Erythroblast (primary cell): ENCODE data around the gene GPR137.

ENCODE experiments used
- DNase-seq, 2 experiments: peaks; one replicate each; lab custom pipeline; 2025; lab: John Stamatoyannopoulos, UW
- GATA1 ChIP-seq: IDR thresholded peaks from 2 replicates; pipeline ENCODE4 v1.6.1; 2011; ENCODE audit warnings: low read depth, mild to moderate bottlenecking, control low read depth, low read length, moderate library complexity
- POLR2A ChIP-seq: IDR thresholded peaks from 2 replicates; pipeline ENCODE4 v1.6.1; 2011; ENCODE audit warnings: mild to moderate bottlenecking, low read length

The GPR137 gene

GRCh38 chr11:64324692-64325469 lies 39.2 kb downstream of the GPR137 start:
- no peak for TF ChIP-seq POLR2A
- no peak for TF ChIP-seq GATA1
- no peak for DNase-seq

- no peak for DNase-seq
- no peak for TF ChIP-seq POLR2A
- TF ChIP-seq GATA1, result no peak
Observed at GRCh38 chr11:64327375-64327774, 41.7 kb downstream of the GPR137 start.

DNA sequence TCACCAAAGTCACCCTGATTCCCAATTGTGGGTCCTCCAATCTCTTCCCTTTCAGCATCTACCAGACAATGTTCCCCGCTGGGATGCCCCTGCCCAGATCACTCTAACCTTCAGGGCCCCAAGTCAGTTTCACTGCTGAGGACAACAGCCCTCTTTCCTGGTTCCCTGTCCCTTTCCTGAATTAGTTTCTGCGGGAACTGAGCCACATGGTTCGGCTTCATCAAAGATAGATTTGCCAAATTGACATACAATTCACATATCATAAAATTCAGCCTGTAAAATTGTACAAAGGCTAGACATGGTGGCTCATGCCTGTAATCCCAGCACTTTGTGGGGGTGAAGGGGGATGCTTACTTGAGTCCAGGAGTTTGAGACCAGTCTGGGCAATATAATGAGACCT lies 42.3 kb downstream of the GPR137 start:
- no peak for DNase-seq
- TF ChIP-seq POLR2A, result no peak
- TF ChIP-seq GATA1, result no peak

DNA sequence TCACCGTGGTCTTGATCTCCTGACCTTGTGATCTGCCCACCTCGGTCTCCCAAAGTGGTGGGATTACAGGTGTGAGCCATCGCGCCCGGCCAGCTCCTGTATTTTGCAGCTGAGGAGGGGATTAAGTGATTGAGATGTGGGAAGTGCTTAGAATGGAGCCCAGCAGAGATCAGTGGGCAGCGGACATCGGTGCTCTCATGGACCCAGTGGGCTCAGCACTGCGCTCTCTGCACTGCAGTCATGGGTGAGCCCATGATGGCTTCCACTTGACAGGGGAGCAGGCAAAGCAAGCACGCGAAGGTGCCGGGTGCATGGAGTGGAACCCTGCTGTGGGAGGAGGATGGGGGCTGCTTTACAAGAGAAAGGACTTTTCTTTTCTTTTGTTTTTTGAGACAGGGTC lies 45.2 kb downstream of the GPR137 start:
- no peak for DNase-seq
- TF ChIP-seq POLR2A (no peak), GATA1 (no peak)

- peak; percentile 95 to 97 for DNase-seq
- no peak for TF ChIP-seq POLR2A
- no peak for TF ChIP-seq GATA1
Observed at GRCh38 chr11:64331569-64332371, 46.1 kb downstream of the GPR137 start.

- TF ChIP-seq GATA1, result no peak
- no peak for TF ChIP-seq POLR2A
Observed at GRCh38 chr11:64333556-64333955, 47.9 kb downstream of the GPR137 start.

GRCh38 chr11:64334764-64335735 lies 49.4 kb downstream of the GPR137 start:
- TF ChIP-seq GATA1 (peak; percentile 83), POLR2A (peak; percentile 46)
- DNase-seq, result peak; percentile 98 to 100

More at GRCh38 chr11:64333556-64333955, 47.9 kb downstream of the GPR137 start:
- DNase-seq, result peak; percentile 67 to 84

DNA sequence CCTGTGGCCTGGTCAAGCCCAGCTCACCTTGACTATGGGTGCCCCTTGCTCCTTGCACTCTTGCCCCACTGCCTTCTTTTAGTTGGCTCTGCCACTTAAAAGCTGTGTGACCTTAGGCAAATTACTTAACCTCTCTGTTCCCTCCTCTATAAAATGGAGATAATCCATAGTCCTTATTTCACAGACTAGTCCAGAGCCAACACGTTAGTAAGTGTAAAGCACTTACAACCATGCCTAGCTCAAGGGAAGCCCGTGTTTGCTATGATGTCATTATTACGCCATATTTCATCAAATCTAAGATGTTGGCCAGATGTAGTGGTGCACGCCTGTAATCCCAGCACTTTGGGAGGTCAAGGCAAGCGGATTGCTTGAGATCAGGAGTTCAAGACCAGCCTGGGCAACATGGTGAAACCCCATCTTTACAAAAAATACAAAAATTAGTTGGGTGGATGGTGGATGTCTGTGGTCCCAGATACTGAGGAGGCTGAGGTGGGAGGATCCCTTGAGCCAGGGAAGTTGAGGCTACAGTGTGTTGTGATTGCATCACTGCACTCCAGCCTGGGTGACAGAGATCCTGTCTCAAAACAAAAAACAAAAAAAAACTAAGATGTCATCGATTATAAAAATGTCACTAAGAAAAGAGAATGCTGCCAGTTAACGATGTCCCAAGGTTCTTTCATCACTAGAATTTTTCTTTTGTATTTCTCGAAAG lies 52.0 kb downstream of the GPR137 start:
- TF ChIP-seq POLR2A, result no peak
- no peak for TF ChIP-seq GATA1
- DNase-seq, result peak in 1 of 2 experiments; percentile 66

GRCh38 chr11:64338716-64339115 lies 53.1 kb downstream of the GPR137 start:
- DNase-seq, result no peak
- TF ChIP-seq POLR2A (no peak), GATA1 (no peak)
